NOMO-1 treated with dmso at 0.1 percent for 144 hours (cell line): ENCODE results near the gene MALRD1.

Source experiments
- DNase-seq: peaks from one replicate; lab custom pipeline; 2025; ENCODE audit not compliant: unreplicated experiment; lab: John Stamatoyannopoulos, UW

MALRD1 gene

DNA sequence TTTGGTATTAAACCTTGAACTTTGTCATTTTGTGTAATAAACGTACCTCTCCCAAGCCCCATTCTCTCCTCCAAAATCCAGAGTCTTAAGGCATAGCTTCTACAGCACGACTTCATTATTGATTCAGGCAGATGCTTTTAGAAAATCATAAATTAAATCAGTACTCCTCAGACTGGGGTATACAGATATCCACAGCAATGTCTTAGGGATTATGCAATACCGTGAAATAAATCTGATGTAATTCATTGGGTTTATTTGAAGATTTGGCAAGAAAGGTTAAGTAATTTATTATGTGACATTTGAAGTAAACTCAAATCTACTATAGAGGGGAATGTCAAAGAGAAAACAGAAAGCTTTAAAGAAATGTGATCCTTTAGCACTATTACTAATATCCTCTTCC lies 521.5 kb downstream of the MALRD1 start:
- DNase-seq = no peak

DNA sequence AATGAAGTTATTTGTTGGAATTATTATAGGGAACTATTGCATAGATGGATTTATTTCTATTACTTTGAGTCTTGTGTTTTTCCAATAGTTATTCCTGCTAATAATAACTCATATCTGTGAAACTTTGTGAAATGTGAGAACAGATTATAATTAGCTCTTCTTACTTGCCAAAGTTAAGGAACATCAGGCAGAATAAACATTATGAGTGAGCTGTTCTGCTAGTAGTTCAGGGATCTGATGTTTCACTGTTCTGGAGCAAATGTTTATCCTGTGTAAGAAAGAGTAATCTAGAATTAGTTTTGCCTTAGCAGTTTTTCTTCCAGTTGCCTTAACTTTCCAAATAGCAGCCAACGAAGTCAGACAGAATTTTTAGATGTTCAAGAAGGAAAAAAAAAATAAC lies 522.4 kb downstream of the MALRD1 start:
- no peak for DNase-seq

- DNase-seq = no peak
These were observed 523.5 kb downstream of the MALRD1 start for GRCh38 chr10:19572056-19572455.

DNA sequence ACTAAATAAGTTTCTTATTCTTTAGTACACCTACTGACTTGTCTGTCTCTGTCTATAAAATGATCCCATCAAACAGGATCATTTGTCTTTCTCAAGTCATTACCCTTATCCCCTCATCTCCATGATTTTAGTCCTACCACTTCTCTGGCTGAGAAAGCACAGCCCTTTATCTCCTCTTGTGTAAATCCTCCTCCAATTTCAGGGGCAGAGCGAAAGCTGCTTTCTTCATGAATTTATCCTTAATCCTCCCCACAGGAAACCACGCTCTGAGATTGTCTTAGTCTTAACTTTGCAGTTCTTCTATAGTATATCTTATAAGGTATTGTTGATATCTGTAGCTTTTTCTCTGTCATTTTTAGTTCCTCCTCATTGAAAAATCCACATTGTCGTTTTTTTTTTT lies 528.0 kb downstream of the MALRD1 start:
- no peak for DNase-seq

DNA sequence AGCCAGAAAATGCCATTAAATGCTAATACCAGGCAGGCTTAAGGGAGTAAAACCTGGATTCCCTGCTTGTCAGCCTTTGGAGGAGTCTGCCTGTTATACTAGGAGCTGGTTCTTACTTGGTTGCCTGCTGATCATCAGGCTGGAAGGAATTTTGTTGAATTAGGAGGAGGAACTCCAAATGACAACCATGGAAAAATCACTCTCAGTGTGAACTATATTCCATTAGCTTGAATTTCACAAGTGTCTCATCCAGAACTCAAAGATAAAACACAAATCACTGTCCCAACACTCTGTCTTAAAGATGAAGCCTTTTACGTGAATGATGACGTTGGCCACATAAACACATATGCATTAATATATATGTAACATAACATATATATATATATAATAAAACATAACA lies 528.8 kb downstream of the MALRD1 start:
- no peak for DNase-seq

- no peak for DNase-seq
These were observed 529.2 kb downstream of the MALRD1 start for GRCh38 chr10:19577807-19578206.

- DNase-seq = no peak
These were observed 530.0 kb downstream of the MALRD1 start for GRCh38 chr10:19578571-19578970.

DNA sequence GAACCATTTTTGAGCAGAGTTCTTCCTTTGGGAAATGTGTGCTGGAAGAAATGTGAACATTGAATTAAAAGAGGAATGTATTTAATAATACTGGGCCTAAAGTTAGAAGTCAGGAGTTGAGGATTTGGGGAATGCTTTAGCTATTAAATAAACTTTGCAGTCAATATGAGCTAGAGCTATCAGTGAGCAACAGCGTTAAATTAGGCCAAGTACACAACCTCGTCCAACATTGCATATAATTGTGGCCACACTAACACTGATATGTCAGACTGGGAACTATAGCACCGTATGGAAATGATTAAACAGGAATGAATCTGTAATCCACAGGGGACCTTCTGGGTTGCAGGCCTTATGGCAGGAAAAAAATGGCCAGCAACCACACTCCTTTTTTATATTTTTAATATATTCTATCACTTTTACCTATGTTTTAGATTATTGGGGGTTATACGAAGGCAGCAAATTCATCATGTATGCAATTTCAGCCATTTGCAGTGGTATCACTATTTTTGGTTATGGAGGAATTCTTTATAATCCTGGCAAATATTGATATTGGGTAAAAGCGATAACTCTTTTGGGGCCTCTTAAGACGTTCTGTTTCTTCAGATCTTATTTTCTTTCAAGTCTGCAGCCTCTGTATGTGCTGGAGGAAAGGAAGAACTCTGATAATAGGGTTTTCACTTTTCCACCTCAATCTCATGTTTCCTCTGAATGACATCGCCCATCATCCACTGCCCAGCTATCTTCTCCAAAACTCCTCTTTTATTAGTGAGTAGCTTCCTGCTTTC lies 531.4 kb downstream of the MALRD1 start:
- no peak for DNase-seq

GRCh38 chr10:19580691-19581090 lies 532.1 kb downstream of the MALRD1 start:
- no peak for DNase-seq

GRCh38 chr10:19588608-19589007 lies 540.0 kb downstream of the MALRD1 start:
- DNase-seq = no peak

DNA sequence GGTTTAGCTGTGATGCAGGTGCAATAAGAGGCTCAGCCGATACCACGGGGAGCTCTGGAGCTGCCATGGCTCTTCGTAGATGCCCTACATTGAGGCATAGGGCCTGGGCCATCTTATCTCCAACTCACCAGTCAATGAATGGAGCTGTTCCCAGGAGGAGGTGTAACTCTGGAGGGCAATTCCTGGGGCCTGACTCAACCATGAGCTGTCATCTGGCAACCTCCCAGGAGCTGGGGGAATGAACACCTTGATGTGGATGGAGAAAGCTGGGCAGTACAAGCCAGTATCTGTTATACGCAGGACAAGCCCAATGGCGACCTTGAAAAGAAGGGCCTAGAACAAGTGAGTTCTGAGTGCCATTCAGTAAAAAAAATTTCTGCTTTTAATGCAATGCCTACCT lies 543.7 kb downstream of the MALRD1 start:
- no peak for DNase-seq

DNA sequence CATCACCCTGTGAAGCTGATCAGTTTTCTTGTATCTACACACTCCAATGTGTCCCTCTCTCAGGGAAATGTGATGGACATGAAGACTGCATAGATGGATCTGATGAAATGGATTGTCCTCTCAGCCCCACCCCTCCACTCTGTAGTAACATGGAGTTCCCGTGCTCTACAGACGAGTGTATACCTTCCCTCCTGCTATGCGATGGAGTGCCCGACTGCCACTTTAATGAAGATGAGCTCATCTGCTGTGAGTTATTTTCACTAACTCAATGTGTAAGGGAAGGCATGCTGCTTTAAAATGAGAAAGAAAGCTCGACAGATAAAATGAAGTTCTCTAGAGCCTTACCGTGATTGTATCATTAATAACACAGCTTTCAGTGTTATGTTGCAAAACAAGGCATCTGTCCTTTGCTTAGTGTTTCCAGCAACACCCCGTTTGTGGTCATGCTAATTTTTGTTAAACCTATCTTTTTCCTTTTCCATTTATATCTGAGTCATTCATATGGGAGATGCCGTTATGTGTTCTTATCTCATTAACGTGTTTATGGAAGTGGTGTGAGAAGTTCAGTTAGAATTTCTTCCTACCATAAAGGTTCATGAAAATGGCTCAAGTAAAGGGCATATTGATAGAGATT lies 546.7 kb downstream of the MALRD1 start:
- no peak for DNase-seq

- no peak for DNase-seq
These were observed 557.2 kb downstream of the MALRD1 start for GRCh38 chr10:19605806-19606205.

GRCh38 chr10:19606968-19607367 lies 558.4 kb downstream of the MALRD1 start:
- DNase-seq = no peak

GRCh38 chr10:19611775-19612174 lies 563.2 kb downstream of the MALRD1 start:
- DNase-seq = no peak

- DNase-seq = no peak
These were observed 568.4 kb downstream of the MALRD1 start for GRCh38 chr10:19616966-19617365.

GRCh38 chr10:19620811-19621210 lies 572.2 kb downstream of the MALRD1 start:
- DNase-seq = no peak

GRCh38 chr10:19623321-19623720 lies 574.7 kb downstream of the MALRD1 start:
- no peak for DNase-seq

DNA sequence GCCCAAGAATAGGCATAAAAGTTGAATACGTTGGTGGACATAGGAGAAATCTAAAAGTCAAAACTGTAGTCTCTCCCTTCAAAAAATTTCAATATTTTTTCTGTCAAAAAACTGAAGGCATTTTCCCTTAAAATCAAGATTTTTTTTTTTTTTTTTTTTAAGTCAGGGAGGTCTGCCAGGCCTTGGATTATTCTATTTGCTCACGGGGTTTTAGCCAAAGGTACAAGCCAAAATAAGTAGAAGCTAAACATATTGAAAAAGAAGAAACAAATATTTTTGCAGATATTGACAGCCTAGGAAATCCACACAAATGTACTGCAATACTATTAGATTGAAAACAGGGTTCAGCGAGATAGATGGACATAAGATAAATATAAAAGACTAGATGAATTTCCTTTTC lies 577.6 kb downstream of the MALRD1 start:
- no peak for DNase-seq

- no peak for DNase-seq
These were observed 580.4 kb downstream of the MALRD1 start for GRCh38 chr10:19628767-19629560.

GRCh38 chr10:19629567-19629966 lies 581.0 kb downstream of the MALRD1 start:
- DNase-seq = no peak

DNA sequence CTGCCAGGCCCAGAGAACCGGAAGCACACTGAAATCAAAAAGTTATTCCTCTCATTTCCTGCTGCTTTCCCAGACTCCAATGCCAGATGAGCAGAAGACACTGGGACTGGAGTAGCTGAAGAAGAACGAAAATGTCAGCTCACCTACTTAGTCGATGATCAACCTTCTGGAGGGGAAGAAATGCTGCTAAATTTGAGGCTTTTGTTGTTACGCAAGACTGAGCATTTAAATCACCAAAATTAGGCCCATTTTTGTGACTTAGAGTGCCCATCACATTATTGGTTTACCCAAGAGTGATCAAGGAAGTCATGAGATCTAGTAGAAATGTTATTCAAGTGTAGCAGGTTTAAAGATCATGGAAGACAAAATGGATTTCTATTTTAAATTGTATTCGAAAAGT lies 585.6 kb downstream of the MALRD1 start:
- DNase-seq = no peak
